ENCODE measurements around the gene KIAA2012.

Gene KIAA2012

GRCh38 chr2:202120828-202121227 lies 47.8 kb downstream of the KIAA2012 start:
- TF ChIP-seq, protein P1, sequence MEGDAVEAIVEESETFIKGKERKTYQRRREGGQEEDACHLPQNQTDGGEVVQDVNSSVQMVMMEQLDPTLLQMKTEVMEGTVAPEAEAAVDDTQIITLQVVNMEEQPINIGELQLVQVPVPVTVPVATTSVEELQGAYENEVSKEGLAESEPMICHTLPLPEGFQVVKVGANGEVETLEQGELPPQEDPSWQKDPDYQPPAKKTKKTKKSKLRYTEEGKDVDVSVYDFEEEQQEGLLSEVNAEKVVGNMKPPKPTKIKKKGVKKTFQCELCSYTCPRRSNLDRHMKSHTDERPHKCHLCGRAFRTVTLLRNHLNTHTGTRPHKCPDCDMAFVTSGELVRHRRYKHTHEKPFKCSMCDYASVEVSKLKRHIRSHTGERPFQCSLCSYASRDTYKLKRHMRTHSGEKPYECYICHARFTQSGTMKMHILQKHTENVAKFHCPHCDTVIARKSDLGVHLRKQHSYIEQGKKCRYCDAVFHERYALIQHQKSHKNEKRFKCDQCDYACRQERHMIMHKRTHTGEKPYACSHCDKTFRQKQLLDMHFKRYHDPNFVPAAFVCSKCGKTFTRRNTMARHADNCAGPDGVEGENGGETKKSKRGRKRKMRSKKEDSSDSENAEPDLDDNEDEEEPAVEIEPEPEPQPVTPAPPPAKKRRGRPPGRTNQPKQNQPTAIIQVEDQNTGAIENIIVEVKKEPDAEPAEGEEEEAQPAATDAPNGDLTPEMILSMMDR (IDR thresholded peaks at IDR 0.05; ENCODE audit: control extremely low read depth, extremely low read depth, low read depth, missing control alignments), result no peak
- CTCF ChIA-PET, result no interaction called here
- DNase-seq (ENCODE audit: extremely low spot score), result no peak
- POLR2A ChIA-PET, result no interaction called here

GRCh38 chr2:202121532-202122162 lies 48.6 kb downstream of the KIAA2012 start:
- POLR2A ChIA-PET, result no interaction called here
- no peak for DNase-seq (ENCODE audit: extremely low spot score)
- CTCF ChIA-PET, result no interaction called here
- TF ChIP-seq, protein P1 (IDR thresholded peaks at IDR 0.05; ENCODE audit: control extremely low read depth, extremely low read depth, low read depth, missing control alignments), result no peak

DNA sequence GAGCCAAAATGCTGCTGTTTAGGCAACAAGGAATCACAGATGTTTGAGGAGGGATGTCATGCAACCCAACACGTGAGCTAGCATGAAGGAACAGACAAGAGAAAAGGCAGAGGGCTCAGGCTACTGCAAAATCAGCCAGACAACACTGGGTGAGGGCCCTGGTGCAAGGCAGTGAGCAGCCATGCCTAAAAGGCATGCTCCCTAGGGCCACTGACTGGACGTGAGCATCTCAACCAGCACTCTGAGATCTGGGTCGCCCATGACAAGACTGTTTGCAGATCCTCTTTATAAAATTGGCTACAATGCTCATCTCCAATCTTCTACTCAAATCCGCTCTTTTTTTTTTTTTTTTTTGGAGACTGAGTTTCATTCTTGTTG lies 49.1 kb downstream of the KIAA2012 start:
- TF ChIP-seq, protein P1 (IDR thresholded peaks at IDR 0.05; ENCODE audit: control extremely low read depth, extremely low read depth, low read depth, missing control alignments), result no peak
- no peak for DNase-seq (ENCODE audit: extremely low spot score)
- ChIA-PET CTCF (no interaction called here), POLR2A (no interaction called here)

- ChIA-PET CTCF (no interaction called here), POLR2A (interaction anchor here (0.6 kb wide), 1 partner anchor 899 kb away, joined by 4 read pairs; no protein-coding TSS in a partner anchor)
- TF ChIP-seq, protein P1 (IDR thresholded peaks at IDR 0.05; ENCODE audit: control extremely low read depth, extremely low read depth, low read depth, missing control alignments), result no peak
These were observed 50.1 kb downstream of the KIAA2012 start for GRCh38 chr2:202122980-202123720.

DNA sequence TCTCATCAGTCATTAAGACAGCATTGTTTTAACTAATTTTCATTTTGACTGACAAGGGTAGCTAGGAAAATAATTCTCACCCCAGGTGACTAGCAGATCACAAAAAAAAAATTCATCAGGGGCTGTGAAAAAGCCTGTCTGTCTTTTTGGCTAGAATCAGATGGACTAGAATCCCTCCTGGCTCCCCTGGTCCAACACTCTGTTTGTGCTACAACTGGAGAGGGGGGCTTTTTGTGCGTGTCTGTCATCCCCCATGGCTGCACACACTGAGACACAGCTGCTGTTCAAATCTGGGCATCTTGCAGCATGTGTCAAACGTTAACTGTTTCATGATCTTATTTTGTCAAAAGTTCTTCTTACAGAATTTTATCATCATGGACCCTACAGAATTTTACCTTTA lies 51.2 kb downstream of the KIAA2012 start:
- TF ChIP-seq, protein P1 (IDR thresholded peaks at IDR 0.05; ENCODE audit: control extremely low read depth, extremely low read depth, low read depth, missing control alignments), result no peak
- CTCF ChIA-PET, result no interaction called here
- DNase-seq (ENCODE audit: extremely low spot score), result no peak
- POLR2A ChIA-PET, result no interaction called here

More at GRCh38 chr2:202122980-202123720, 50.1 kb downstream of the KIAA2012 start:
- DNase-seq (ENCODE audit: extremely low spot score), result no peak

GRCh38 chr2:202127687-202128331 lies 54.8 kb downstream of the KIAA2012 start:
- no peak for DNase-seq (ENCODE audit: extremely low spot score)
- POLR2A ChIA-PET, result no interaction called here
- CTCF ChIA-PET, result no interaction called here
- TF ChIP-seq, protein P1 (IDR thresholded peaks at IDR 0.05; ENCODE audit: control extremely low read depth, extremely low read depth, low read depth, missing control alignments), result no peak
